ENCODE results near the gene BAIAP3.
"Not testable (repeated sequence)": the region's sequence is repeated elsewhere in the genome, so short reads cannot be mapped to it uniquely, and the experiment has no call there.

The BAIAP3 gene

GRCh38 chr16:1293921-1294656 is 39.4 kb upstream of the BAIAP3 start:
- DNase-seq (ENCODE audit: low spot score in 2 of 2), result no peak
- Histone ChIP-seq H3K4me1 (no peaks in the 10 kb centered on the region), H3K4me3 (no peak overlapping the region), H3K36me3 (replicated peaks) (no peaks in the 10 kb centered on the region), H3K9me3 (no peaks in the 10 kb centered on the region), H3K27me3 (ENCODE audit: low read depth) (peaks cover 35% of the 10 kb centered on the region)
- in situ Hi-C loops (cut with MboI; ENCODE audit: low sequenced_read_pairs), result no loop called here

GRCh38 chr16:1295465-1295864 is 38.0 kb upstream of the BAIAP3 start:
- no peak for DNase-seq (ENCODE audit: low spot score in 2 of 2)
- Histone ChIP-seq H3K27me3 (ENCODE audit: low read depth) (peaks cover 29% of the 10 kb centered on the region), H3K4me1 (no peaks in the 10 kb centered on the region), H3K4me3 (no peak overlapping the region), H3K36me3 (replicated peaks) (no peaks in the 10 kb centered on the region), H3K9me3 (no peaks in the 10 kb centered on the region)
- in situ Hi-C loops (cut with MboI; ENCODE audit: low sequenced_read_pairs), result no loop called here

GRCh38 chr16:1296688-1297017 is 36.8 kb upstream of the BAIAP3 start:
- H3K27me3 ChIP-seq (ENCODE audit: low read depth), result peaks cover 24% of the 10 kb centered on the region
- DNase-seq (ENCODE audit: low spot score in 2 of 2); in situ Hi-C loops (cut with MboI; ENCODE audit: low sequenced_read_pairs); H3K36me3 ChIP-seq (replicated peaks); H3K4me3 ChIP-seq; H3K4me1 ChIP-seq; H3K9me3 ChIP-seq: not testable (repeated sequence)

- Histone ChIP-seq H3K4me1 (no peaks in the 10 kb centered on the region), H3K4me3 (no peak overlapping the region), H3K36me3 (replicated peaks) (no peaks in the 10 kb centered on the region), H3K9me3 (no peaks in the 10 kb centered on the region), H3K27me3 (ENCODE audit: low read depth) (peaks cover 24% of the 10 kb centered on the region)
- in situ Hi-C loops (cut with MboI; ENCODE audit: low sequenced_read_pairs), result no loop called here
- no peak for DNase-seq (ENCODE audit: low spot score in 2 of 2)
These were observed 36.3 kb upstream of the BAIAP3 start for GRCh38 chr16:1297018-1297696.

DNA sequence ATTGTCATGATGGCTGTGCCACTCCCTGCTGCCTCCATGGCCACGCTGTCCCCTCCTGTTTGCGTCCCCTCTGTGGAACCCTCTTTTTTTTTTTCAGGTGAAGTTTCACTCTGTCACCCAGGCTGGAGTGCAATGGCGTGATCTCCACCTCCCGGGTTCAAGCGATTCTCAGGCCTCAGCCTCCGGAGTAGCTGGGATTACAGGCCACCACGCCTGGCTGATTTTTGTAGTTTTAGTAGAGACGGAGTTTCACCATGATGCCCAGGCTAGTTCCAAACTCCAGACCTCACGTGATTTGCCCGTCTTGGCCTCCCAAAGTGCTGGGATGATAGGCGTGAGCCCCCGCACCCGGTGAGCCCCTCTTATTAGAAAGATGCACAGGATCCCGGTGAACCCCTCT is 35.0 kb upstream of the BAIAP3 start:
- in situ Hi-C loops (cut with MboI; ENCODE audit: low sequenced_read_pairs), result no loop called here
- H3K4me3 ChIP-seq, result no peak overlapping the region
- no peak for DNase-seq (ENCODE audit: low spot score in 2 of 2)
- no peaks in the 10 kb centered on the region; the same call in 1 of the 2 replicates for H3K4me1 ChIP-seq
- H3K9me3 ChIP-seq, result no peaks in the 10 kb centered on the region
- peaks cover 24% of the 10 kb centered on the region for H3K27me3 ChIP-seq (ENCODE audit: low read depth)
- H3K36me3 ChIP-seq (replicated peaks), result no peaks in the 10 kb centered on the region

GRCh38 chr16:1299012-1299867 is 34.2 kb upstream of the BAIAP3 start:
- no peaks in the 10 kb centered on the region for H3K9me3 ChIP-seq
- H3K36me3 ChIP-seq (replicated peaks), result no peaks in the 10 kb centered on the region
- in situ Hi-C loops (cut with MboI; ENCODE audit: low sequenced_read_pairs), result no loop called here
- no peak for DNase-seq (ENCODE audit: low spot score in 2 of 2)
- H3K4me1 ChIP-seq, result no peaks in the 10 kb centered on the region; the same call in 1 of the 2 replicates
- H3K27me3 ChIP-seq (ENCODE audit: low read depth), result peaks cover 24% of the 10 kb centered on the region
- no peak overlapping the region for H3K4me3 ChIP-seq

- in situ Hi-C loops (cut with MboI; ENCODE audit: low sequenced_read_pairs), result no loop called here
- Histone ChIP-seq H3K4me1 (no peaks in the 10 kb centered on the region; the same call in 1 of the 2 replicates), H3K4me3 (no peak overlapping the region)
These were observed 33.6 kb upstream of the BAIAP3 start for GRCh38 chr16:1299868-1300203.

GRCh38 chr16:1300664-1301476 is 32.6 kb upstream of the BAIAP3 start:
- Histone ChIP-seq H3K4me3 (peak overlapping the region; percentile 18), H3K4me1 (no peaks in the 10 kb centered on the region; the same call in 1 of the 2 replicates), H3K36me3 (replicated peaks) (no peaks in the 10 kb centered on the region), H3K9me3 (no peaks in the 10 kb centered on the region), H3K27me3 (ENCODE audit: low read depth) (peaks cover 24% of the 10 kb centered on the region)
- in situ Hi-C loops (cut with MboI; ENCODE audit: low sequenced_read_pairs), result no loop called here
- peak; percentile 43 to 88 for DNase-seq (ENCODE audit: low spot score in 2 of 2)

More at GRCh38 chr16:1299868-1300203, 33.6 kb upstream of the BAIAP3 start:
- Histone ChIP-seq H3K36me3 (replicated peaks) (no peaks in the 10 kb centered on the region), H3K9me3 (no peaks in the 10 kb centered on the region), H3K27me3 (ENCODE audit: low read depth) (peaks cover 24% of the 10 kb centered on the region)
- DNase-seq (ENCODE audit: low spot score in 2 of 2), result no peak

GRCh38 chr16:1301562-1301961 is 31.9 kb upstream of the BAIAP3 start:
- no peaks in the 10 kb centered on the region; the same call in 1 of the 2 replicates for H3K4me1 ChIP-seq
- H3K27me3 ChIP-seq (ENCODE audit: low read depth), result peaks cover 22% of the 10 kb centered on the region
- in situ Hi-C loops (cut with MboI; ENCODE audit: low sequenced_read_pairs), result no loop called here
- DNase-seq (ENCODE audit: low spot score in 2 of 2), result no peak
- no peaks in the 10 kb centered on the region for H3K36me3 ChIP-seq (replicated peaks)
- H3K9me3 ChIP-seq, result no peaks in the 10 kb centered on the region
- no peak overlapping the region for H3K4me3 ChIP-seq

- no peak for DNase-seq (ENCODE audit: low spot score in 2 of 2)
- no peak overlapping the region for H3K4me3 ChIP-seq
- H3K4me1 ChIP-seq, result no peaks in the 10 kb centered on the region; the same call in 1 of the 2 replicates
- no peaks in the 10 kb centered on the region; the same call in 1 of the 2 replicates for H3K27me3 ChIP-seq (ENCODE audit: low read depth)
- in situ Hi-C loops (cut with MboI; ENCODE audit: low sequenced_read_pairs), result no loop called here
- no peaks in the 10 kb centered on the region for H3K36me3 ChIP-seq (replicated peaks)
- H3K9me3 ChIP-seq, result no peaks in the 10 kb centered on the region
These were observed 27.6 kb upstream of the BAIAP3 start for GRCh38 chr16:1305823-1306222.

DNA sequence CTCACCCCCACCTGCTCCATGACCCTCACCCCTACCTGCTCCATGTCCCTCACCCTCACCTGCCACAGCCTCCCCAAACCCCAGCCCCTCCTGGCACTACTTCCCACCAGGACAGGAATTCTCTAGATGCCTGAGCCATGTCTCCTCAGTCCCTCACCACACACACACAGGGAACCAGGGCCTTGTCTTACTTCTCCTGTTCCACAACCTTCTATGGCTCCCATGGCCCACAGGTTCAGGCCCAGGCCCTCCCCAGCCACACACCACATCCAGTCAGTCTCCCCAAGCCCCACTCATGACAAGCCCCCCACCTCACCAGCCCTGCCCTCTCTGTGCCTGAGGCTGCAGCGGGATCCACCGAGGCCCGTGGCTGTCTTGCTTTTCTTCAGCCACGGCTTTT is 27.1 kb upstream of the BAIAP3 start:
- Histone ChIP-seq H3K4me3 (no peak overlapping the region), H3K9me3 (no peaks in the 10 kb centered on the region), H3K27me3 (ENCODE audit: low read depth) (no peaks in the 10 kb centered on the region), H3K36me3 (replicated peaks) (peaks cover under 1% of the 10 kb centered on the region; the same call in 1 of the 2 replicates), H3K4me1 (peaks cover 4% of the 10 kb centered on the region)
- DNase-seq (ENCODE audit: low spot score in 2 of 2), result no peak
- in situ Hi-C loops (cut with MboI; ENCODE audit: low sequenced_read_pairs), result no loop called here

- no peaks in the 10 kb centered on the region for H3K9me3 ChIP-seq
- H3K4me1 ChIP-seq, result peaks cover 8% of the 10 kb centered on the region
- peak in 1 of 2 experiments; percentile 36 for DNase-seq (ENCODE audit: low spot score in 2 of 2)
- H3K36me3 ChIP-seq (replicated peaks), result peaks cover 18% of the 10 kb centered on the region
- in situ Hi-C loops (cut with MboI; ENCODE audit: low sequenced_read_pairs), result no loop called here
- no peaks in the 10 kb centered on the region for H3K27me3 ChIP-seq (ENCODE audit: low read depth)
- peak overlapping the region; percentile 60 for H3K4me3 ChIP-seq
These were observed 25.1 kb upstream of the BAIAP3 start for GRCh38 chr16:1308036-1308976.
